Measurements from ENCODE around the gene TBC1D28.
"Not testable (repeated sequence)": the region's sequence is repeated elsewhere in the genome, so short reads cannot be mapped to it uniquely, and the experiment has no call there.

Gene TBC1D28

DNA sequence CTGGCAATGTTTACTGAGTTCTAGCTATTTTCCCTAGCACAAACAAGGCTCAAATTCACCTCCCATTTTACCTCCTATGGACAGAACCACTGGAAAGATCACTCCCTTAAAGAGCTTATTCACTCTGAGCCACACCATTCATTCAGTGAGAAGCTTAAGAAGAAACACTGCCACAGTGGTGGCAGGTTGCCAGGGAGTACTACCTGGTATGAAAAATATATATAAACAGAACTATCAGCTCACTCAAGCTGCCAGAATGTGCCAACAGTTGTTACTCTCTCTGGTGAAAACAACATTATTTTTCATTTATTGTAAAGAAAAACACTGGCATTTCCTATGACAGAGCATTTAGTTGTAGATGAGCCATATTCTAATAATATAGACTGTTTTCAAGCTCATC lies 31.2 kb downstream of the TBC1D28 start:
- DNase-seq (ENCODE audit: low read depth, low spot score), result not testable (repeated sequence)

DNA sequence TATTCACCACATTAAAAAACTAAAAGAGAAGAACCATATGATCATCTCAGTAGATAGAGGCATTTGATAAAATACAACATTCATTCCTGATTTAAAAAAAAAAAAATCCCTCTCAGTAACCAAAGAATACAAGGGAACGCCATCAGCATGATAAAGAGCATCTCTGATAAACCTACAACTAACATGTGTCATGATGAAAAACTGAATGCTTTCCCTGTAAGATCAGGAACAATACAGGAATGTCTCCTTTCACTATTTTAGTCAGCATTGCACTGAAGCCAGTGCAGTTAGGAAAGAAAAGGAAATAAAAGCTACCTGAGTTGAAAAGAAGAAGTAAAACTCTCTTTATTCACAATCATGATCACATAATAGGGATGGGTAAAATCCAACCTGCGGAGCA lies 51.1 kb downstream of the TBC1D28 start:
- not testable (repeated sequence) for DNase-seq (ENCODE audit: low read depth, low spot score)

All from astrocyte of the hippocampus (primary cell).